Tibial nerve (tissue), 4 donors: ENCODE results near the gene PPFIA2.

Source experiments
- EP300 ChIP-seq, 2 donors: sonication (generic); formaldehyde crosslinking; IDR thresholded peaks; one replicate each; pipeline ENCODE4 v1.6.1; 2017; ENCODE audit warnings: antibody characterized with exemption in 2 of 2, mild to moderate bottlenecking in 1 of 2
- TF ChIP-seq, protein P1 (sequence below), 5 experiments: fragments of 200-600 bp in 3 of 5; fragments of 450-650 bp in 2 of 5; sonication (generic) in 3 of 5; IDR thresholded peaks; one replicate each; pipeline ENCODE4 v1.5.1; 2016 to 2019; ENCODE audit warnings: antibody characterized with exemption in 5 of 5, mild to moderate bottlenecking in 3 of 5, moderate library complexity in 2 of 5

DNA sequence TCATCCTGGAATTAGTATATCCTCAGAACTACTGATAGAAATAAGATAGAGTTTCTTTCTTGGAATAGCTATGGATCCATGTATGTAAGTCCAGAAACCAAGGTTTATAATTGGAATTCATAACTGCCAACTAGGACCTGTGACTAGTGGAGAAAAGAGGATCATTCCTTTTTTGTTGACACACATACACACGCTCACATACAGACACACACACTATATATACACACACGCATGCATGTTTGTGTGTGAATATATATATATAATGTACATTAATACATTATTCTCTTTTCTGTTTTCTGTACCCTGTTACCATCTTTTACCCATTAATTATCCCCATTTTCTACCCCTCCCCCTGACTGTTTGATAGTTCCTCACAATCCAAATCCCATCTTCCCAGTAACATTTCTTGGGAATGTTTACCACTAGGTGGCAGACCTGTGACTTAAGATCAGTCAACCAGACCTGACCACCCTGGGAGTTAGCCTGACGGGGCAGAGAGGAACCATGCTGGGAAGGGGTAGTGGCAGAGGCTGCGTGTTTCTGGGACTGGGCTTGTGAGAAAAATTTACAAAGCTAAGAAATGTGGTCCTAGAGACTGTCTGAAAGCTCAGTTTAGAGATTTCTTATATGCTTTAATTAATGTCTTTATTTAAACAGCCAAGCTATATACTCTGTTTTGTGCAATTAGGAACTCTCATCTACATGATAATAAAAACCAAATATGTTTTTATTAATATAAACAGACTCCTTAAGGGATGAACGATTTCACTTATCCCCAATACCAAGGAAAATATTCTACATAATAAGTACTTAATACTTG, 308.0 kb downstream of the PPFIA2 start:
- TF ChIP-seq, protein P1, sequence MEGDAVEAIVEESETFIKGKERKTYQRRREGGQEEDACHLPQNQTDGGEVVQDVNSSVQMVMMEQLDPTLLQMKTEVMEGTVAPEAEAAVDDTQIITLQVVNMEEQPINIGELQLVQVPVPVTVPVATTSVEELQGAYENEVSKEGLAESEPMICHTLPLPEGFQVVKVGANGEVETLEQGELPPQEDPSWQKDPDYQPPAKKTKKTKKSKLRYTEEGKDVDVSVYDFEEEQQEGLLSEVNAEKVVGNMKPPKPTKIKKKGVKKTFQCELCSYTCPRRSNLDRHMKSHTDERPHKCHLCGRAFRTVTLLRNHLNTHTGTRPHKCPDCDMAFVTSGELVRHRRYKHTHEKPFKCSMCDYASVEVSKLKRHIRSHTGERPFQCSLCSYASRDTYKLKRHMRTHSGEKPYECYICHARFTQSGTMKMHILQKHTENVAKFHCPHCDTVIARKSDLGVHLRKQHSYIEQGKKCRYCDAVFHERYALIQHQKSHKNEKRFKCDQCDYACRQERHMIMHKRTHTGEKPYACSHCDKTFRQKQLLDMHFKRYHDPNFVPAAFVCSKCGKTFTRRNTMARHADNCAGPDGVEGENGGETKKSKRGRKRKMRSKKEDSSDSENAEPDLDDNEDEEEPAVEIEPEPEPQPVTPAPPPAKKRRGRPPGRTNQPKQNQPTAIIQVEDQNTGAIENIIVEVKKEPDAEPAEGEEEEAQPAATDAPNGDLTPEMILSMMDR (IDR thresholded peaks at IDR 0.05), result peak in 3 of 5 experiments; percentile 18 to 45 (median 30)
- TF ChIP-seq EP300 (IDR thresholded peaks at IDR 0.05), result no peak
